Measurements from ENCODE around the gene OR13J1.

DNA sequence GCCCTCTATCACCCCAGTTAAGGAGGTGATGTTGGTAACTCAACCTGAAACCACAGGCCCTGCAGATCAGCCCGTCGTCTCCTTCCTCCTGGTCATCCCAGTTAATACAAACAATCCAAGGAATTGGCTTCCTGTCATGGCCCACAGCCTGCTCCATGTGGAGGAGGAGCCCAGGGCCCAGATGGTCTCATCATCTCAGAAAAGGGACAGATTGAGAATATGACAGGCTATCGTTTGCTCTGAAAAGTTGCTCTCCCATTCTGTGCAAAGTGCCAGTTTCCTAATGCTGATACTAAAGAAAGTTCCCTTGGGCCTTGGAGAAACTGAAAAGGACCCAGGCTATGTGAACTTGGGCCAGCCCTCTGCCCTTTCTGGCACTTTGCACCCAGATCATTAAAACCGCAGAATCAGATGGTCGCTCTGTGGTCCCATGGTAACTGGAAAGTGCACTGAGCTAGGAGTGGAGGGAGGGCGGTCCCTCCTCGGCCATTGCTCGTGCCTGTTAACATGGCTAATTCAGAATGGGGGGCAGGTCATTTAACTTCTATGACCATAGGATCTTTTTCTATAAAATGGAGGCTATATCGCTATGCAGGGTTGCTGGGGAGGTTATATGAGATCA, 38.4 kb upstream of the OR13J1 start:
- TF ChIP-seq, protein P1, sequence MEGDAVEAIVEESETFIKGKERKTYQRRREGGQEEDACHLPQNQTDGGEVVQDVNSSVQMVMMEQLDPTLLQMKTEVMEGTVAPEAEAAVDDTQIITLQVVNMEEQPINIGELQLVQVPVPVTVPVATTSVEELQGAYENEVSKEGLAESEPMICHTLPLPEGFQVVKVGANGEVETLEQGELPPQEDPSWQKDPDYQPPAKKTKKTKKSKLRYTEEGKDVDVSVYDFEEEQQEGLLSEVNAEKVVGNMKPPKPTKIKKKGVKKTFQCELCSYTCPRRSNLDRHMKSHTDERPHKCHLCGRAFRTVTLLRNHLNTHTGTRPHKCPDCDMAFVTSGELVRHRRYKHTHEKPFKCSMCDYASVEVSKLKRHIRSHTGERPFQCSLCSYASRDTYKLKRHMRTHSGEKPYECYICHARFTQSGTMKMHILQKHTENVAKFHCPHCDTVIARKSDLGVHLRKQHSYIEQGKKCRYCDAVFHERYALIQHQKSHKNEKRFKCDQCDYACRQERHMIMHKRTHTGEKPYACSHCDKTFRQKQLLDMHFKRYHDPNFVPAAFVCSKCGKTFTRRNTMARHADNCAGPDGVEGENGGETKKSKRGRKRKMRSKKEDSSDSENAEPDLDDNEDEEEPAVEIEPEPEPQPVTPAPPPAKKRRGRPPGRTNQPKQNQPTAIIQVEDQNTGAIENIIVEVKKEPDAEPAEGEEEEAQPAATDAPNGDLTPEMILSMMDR (conservative IDR thresholded peaks at IDR 0.05 in 1 of 2, IDR thresholded peaks at IDR 0.05 in 1 of 2; ENCODE audit: extremely low read depth in 1 of 2, insufficient read depth in 1 of 2, low read depth in 1 of 2, low read length in 2 of 2), result no peak
- TF ChIP-seq EZH2 (IDR thresholded peaks at IDR 0.05; ENCODE audit: borderline replicate concordance, low read length), result no peak
